ENCODE data around the gene SYT1.
"Not testable (repeated sequence)": the region's sequence is repeated elsewhere in the genome, so short reads cannot be mapped to it uniquely, and the experiment has no call there.

Gene SYT1

GRCh38 chr12:78977304-78977867 is 112.8 kb downstream of the SYT1 start:
- no peak for FAIRE-seq

GRCh38 chr12:78994168-78994791 is 129.7 kb downstream of the SYT1 start:
- no peak for FAIRE-seq

GRCh38 chr12:79000501-79000900 is 135.9 kb downstream of the SYT1 start:
- FAIRE-seq, result no peak

GRCh38 chr12:79001404-79001803 is 136.8 kb downstream of the SYT1 start:
- no peak for FAIRE-seq

GRCh38 chr12:79006306-79006705 is 141.7 kb downstream of the SYT1 start:
- no peak for FAIRE-seq

GRCh38 chr12:79008591-79008990 is 144.0 kb downstream of the SYT1 start:
- FAIRE-seq, result no peak

GRCh38 chr12:79012636-79013035 is 148.1 kb downstream of the SYT1 start:
- no peak for FAIRE-seq

- FAIRE-seq, result no peak
Measured at GRCh38 chr12:79016181-79016580, 151.6 kb downstream of the SYT1 start.

GRCh38 chr12:79019672-79020071 is 155.1 kb downstream of the SYT1 start:
- no peak for FAIRE-seq

GRCh38 chr12:79020106-79020505 is 155.5 kb downstream of the SYT1 start:
- no peak for FAIRE-seq

- no peak for FAIRE-seq
Measured at GRCh38 chr12:79021021-79021420, 156.4 kb downstream of the SYT1 start.

GRCh38 chr12:79023261-79023660 is 158.7 kb downstream of the SYT1 start:
- no peak for FAIRE-seq

GRCh38 chr12:79023784-79024183 is 159.2 kb downstream of the SYT1 start:
- FAIRE-seq, result no peak

- FAIRE-seq, result no peak
Measured at GRCh38 chr12:79033788-79034187, 169.2 kb downstream of the SYT1 start.

GRCh38 chr12:79044748-79045147 is 180.2 kb downstream of the SYT1 start:
- not testable (repeated sequence) for FAIRE-seq

- FAIRE-seq, result not testable (repeated sequence)
Measured at GRCh38 chr12:79045149-79045703, 180.7 kb downstream of the SYT1 start.

- FAIRE-seq, result no peak
Measured at GRCh38 chr12:79046021-79046420, 181.4 kb downstream of the SYT1 start.

- no peak for FAIRE-seq
Measured at GRCh38 chr12:79048962-79049361, 184.4 kb downstream of the SYT1 start.

GRCh38 chr12:79053394-79053793 is 188.8 kb downstream of the SYT1 start:
- FAIRE-seq, result peak; percentile 86

- FAIRE-seq, result no peak
Measured at GRCh38 chr12:79055926-79056674, 191.5 kb downstream of the SYT1 start.

- FAIRE-seq, result no peak
Measured at GRCh38 chr12:79056775-79057174, 192.2 kb downstream of the SYT1 start.

GRCh38 chr12:79057540-79057939 is 193.0 kb downstream of the SYT1 start:
- FAIRE-seq, result no peak

GRCh38 chr12:79058342-79058741 is 193.8 kb downstream of the SYT1 start:
- FAIRE-seq, result no peak

- FAIRE-seq, result no peak
Measured at GRCh38 chr12:79059557-79059956, 195.0 kb downstream of the SYT1 start.

All from colon (tissue), 2 donors.